HUDEP-2 (cell line): ENCODE results near the gene TNPO1.
A peak's percentile ranks its signal among the peaks of the same experiment; 100 is the strongest.
"Not testable (repeated sequence)": the region's sequence is repeated elsewhere in the genome, so short reads cannot be mapped to it uniquely, and the experiment has no call there.

Experiments
- DNase-seq, 76 experiments: peaks; one replicate each; lab custom pipeline; 2025; ENCODE audit not compliant: unreplicated experiment in 76 of 76; lab: John Stamatoyannopoulos, UW

TNPO1 gene

DNA sequence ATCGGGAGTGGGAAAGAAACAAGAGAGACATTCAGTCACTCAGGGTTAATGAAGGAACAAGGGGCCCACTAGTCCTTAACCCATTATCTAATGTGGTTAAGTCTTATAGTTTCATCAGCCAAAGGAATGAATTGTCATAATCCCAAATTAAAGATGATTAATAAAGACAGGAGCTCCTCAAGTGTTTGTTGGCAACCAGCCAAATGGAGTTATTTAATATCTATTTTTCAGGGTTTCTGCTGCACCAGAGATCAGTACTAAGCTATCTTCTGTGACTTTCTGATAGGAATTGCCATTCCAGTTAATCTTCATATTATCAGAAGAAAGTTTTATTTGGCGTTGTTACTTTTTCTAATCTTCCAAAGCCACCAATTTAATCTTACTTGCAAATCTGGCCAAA is 105.4 kb downstream of the TNPO1 start:
- peak in 21 of 76 experiments; percentile 1 to 58 (median 21) for DNase-seq

DNA sequence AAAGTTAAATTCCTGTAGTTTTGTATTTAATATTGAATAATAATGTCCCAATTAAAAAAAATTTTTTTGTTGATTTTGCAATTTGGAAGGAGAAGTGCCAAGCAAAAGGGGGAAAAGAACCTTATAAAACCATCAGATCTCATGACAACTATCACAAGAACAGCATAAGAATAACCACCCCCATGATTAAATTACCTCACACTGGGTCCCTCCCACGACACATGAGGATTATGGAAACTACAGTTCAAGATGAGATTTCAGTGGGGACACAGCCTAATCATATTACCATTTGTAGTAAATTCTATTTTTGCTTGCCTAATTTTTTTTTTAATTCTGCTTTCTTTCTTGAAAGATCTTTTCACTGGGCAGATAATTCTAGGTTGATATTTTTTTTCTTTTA is 106.0 kb downstream of the TNPO1 start:
- DNase-seq: peak in 18 of 76 experiments; percentile 1 to 49 (median 12)

DNA sequence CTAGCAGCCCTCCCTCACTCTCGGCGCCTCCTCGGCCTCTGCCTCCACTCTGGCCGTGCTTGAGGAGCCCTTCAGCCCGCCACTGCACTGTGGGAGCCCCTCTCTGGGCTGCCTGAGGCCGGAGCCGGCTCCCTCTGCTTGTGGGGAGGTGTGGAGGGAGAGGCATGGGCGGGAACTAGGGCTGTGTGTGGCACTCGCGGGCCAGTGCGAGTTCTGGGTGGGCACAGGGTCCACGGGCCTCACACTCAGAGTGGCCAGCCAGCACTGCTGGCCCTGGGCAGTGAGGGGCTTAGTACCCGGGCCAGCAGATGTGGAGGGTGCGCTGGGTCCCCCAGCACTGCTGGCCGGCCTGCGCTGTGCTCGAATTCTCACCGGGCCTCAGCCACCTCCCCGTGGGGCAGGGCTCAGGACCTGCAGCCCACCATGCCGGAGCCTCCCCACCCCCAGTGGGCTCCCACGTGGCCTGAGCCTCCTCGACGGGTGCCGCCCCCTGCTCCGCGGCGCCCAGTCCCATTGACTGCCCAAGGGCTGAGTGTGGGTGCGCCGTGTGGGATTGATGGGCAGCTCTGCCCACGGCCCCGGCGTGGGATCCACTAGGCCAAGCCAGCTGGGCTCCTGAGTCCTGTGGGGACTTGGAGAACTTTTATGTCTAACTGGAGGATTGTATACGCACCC is 109.0 kb downstream of the TNPO1 start:
- no peak for DNase-seq

DNA sequence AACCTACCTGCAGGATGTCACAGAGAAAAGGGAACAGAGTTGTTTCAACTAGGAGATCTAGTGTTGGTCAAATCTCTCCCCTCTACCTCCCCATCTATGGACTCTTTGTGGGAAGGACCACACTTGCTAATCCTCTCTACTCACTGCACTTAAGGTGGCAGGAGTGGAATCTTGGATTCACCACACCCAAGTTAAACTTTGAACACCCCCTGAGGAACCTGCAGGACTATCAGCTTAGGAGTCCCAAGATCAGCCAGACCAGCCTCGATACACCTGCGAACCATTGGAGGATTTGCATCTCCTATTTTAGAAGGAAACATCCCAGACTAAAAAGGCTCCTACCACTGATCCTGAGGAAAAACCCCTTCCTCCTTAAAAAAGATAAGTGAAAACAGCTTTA is 116.2 kb downstream of the TNPO1 start:
- not testable (repeated sequence) for DNase-seq

DNA sequence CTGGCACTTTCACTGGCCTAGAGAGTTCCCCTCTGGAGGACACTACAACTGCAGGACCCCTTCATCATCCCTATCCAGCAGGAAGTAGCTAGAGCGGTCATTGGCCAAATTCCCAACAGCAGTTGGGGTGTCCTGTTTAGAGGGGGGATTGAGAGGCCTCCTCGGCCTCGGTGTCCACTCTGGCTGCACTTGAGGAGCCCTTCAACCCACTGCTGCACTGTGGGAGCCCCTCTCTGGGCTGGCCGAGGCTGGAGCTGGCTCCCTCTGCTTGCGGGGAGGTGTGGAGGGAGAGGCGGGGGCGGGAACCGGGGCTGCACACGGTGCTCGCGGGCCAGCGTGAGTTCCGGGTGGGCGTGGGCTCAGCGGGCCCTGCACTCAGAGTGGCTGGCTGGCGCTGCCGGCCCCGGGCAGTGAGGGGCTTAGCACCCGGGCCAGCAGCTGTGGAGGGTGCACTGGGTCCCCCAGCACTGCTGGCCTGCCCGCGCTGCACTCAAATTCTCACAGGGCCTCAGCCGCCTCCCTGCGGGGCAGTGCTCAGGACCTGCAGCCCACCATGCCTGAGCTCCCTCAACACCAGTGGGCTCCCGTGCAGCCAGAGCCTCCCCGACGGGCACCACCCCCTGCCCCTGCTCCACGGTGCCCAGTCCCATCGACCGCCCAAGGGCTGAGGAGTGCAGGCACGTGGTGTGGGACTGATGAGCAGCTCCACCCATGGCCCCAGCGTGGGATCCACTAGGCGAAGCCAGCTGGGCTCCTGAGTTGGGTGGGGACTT is 118.7 kb downstream of the TNPO1 start:
- not testable (repeated sequence) for DNase-seq

DNA sequence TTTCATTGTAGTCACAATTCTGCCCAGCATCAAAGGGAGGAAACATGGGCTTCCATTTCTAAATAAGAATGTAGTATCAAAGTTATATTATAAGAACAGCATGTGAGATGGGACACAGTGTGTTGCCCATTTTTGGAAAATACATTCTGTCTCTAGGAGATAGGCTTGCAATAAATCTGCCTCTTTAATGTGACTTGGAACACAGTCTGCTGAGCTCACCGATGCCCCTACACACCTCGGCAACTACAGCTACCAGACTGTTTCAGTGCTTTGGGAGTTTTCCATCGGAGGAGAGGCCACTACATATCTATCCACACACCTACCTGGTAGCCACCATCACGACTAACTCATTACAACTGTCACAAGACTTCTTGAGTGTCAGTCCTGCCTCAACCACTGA is 120.4 kb downstream of the TNPO1 start:
- DNase-seq: no peak

DNA sequence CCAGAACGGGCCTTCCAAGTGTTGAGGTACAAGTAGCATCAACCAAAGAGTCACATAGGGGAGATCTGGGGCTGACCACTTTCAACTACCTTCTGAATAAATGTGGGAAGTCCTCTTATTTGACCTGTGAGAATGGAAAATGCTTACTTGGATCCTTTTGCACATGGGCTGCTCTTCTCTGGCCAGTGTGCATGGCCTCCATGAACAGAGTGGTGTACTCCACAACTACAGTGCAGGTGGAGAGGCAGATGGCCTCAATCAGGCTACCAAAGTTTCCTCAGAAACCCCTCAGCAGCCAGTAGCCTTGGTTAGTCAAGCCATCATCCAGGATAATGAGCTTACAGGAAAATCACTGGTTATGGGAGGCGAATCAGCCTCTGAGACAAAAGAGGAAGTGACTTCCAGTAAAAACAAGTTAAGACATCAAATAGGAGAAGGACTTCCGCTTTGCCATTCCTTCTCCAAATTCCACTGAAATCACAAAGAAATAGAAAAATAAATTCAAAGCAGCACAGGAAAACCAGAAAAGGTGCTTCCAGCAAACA is 121.1 kb downstream of the TNPO1 start:
- DNase-seq: no peak

DNA sequence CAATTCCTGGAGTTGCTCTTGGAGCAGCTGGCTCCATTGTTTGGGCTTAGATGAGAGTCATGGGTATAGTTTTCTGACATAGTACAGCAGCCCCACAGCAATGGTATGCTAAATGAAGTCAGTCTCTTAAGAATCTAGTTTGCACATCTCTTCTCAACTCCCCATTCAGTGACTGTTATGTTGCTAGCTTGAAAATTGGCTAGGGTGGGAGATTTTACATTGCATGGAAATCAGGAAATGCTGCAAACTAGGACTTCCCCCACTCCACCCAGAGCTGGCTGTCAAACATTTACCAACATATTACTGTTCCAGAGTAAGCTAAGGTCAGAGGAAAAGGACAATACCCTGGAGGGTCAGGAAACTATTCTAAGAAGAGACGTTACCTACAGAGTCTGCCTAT is 121.7 kb downstream of the TNPO1 start:
- no peak for DNase-seq

DNA sequence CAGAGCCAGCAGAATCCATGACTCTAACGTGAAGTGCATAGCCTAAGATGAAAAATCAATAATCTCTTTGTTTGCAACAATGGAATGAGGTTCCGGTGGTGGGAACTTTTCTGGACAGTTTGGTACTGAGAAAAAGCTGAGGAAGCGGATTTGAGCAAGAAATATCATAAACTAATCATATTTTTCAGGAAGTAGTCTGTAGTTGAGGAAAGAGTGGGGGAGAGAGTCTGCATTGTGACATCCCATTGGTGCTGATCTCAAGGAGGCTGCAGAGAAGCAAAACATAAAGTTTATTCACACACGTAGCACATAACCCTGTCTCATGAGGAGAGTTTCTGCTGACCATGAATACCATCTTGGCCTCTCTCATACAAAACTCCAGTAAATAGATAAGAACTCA is 123.6 kb downstream of the TNPO1 start:
- no peak for DNase-seq

DNA sequence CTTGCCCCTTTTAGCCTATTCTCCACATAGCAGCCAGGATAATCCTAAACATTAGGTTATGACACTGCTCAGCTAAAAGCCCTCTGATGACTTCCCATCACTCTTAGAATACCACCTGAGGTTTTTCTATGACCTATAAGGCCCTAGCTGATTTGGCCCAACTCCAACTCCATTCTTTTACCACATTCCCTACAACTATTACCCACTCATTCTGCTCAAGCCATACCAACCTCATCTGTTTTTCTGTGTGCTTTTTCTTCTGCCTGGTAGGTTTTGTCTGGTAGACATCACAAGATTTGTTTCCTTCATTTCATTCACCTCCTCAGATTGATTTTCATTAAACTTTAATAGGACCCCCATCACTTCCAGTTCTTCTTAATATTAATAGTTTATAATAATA is 126.8 kb downstream of the TNPO1 start:
- DNase-seq: no peak

DNA sequence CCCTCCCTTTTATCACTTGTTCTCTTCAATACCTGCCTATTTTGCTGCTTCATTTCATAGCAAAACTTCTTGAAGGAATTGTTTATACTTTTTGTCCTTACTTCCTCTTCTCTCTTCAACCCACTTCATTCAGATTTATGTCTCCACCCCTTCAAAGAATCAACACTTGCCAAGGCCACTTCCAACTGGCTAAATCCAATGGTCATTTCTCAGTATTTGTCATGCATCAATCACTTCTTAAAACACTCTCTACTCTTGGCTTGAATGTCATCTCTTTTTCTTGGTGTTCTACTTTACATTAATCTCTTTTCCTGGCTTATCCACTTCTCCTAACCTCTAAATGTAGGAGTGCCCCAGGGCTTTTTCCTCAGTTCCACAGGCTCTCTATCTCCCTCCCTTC is 131.0 kb downstream of the TNPO1 start:
- DNase-seq: no peak

DNA sequence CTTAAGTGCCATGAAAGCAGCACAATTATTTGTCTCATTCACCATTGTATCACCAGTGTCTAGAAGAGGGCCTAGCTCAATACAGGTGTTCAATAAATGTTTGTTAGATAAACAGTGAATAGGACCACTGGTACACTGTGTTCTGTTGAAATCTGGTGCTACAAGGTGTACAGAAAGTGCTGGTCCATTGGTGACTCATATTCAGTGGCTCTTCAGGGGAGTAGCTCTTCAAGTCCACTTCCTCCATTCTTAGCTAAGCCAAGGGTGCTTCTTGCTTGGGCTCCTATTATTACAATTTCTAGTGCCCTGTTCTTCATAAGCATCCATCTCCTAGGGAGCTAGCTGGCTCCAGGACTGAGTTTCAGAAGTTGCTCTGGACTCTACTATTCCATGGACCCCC is 133.0 kb downstream of the TNPO1 start:
- no peak for DNase-seq

DNA sequence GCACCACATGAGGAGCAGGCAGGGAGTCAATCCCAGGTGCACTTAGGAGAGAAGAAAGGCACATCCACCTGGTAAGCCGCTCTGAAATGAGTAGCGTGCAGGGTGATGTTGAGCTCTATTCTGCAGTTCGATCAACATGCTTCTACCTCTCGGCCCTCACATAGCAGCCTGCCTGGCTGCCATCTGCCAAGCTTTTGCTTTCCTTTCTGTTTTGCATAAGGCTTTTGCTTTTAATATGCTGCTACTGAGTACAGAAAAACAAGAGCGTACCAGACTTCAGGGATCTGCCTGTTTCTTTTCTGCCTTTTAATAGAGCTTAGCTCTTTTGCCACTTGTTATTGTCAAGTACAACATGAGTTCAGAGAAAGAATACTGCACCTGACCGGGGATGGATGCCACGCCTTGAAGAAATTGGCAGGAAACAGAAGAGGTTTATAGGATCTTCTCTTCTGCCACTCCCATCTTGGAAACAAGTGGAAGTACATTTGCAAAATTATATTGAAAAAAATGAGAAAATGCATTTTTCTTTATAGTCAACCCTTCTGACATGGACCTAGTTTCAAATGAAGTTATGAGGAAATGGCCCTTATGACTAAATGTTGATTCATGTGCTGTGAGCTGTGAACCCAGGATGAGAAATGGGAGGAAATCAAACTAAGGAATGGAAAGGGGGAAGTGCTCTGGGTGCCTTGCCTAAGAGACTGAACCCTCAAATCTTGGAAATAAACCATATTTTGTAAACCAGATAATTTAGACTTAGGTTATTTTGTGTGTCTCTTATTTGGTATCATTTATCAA is 135.4 kb downstream of the TNPO1 start:
- DNase-seq: peak in 3 of 76 experiments; percentile 7 to 20 (median 8)

DNA sequence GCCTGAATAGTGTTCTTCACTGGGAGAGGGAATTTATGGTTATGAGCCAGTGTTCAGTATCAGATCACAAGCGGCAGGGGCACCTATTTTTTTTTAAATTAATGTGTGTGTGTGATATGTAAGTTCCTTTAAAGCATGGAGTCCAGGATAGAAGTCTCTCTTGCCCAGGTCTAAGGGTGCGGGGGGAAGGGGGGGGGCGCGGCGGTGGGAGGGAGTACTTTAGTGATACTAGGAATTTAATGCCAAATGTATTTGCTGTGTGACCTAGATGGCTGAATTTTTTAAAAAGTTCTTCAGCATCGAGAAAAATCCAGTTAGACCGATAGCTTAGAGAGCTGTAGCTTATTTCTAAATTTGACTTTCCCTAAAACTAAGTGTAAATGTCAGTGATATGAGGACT is 137.9 kb downstream of the TNPO1 start:
- peak in 46 of 76 experiments; percentile 3 to 64 (median 28) for DNase-seq

DNA sequence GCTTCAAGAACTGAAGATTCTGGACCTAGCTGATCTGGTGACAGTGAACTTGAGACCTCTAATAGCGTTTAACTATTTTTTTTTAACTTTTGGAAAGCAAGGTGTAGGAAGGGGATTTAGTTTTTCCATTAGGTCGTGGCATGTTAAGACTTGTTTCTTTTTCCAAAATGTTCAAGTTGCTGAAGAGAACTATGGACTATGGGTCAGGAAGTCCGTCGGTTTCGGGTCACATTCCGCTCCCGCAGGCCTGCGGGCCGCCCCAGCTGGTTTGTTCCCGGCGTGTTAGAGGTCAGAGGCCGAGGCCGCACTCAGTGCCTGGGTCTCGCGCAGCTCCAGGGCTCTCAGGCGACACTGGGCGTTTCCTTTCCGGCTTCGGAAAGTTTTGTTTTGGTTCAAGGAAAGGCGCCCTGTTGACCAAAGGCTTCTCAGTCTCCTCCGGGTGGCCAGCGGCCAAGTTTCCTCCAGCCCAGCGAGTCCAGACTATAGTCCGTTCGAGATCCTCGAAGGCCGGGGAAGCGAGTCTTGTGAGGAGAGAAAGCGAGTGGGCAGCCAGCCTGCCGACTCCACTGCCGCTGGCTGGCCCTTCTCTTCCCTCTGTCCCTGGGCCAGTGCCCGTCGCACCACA is 138.8 kb downstream of the TNPO1 start:
- DNase-seq: peak in 56 of 76 experiments; percentile 15 to 97 (median 62)

DNA sequence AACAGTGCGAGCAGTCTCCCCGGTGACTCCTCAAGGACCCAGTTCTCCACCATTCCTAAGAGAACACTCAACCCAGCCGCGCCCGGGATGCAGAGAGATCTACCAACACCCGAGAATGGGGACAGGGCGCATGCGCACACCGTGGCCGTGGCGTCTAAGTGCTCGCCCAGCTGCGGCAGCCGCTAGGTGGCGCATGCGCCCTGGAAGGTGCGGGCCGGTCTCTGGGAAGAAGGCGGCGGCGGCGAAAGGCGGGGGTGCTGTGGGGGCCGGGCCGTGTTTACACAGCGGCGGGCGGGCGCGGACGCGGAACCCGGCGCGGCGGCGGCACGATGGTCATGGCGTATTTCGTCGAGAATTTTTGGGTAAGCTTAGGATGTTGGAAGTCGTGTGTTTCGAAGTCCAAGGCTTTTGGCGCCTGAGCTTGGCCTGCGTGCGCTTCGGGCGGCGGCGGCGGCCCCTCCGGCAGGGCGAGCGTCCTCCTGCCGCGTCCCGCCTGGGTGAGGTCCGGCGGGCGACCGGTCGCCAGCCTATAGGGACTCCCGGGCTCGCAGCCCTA is 139.4 kb downstream of the TNPO1 start, which contains the start of gene FCHO2:
TSS of gene FCHO2 (plus strand) at position 274 of the 556 bp plus-strand sequence. CDS start at position 330, 56 bp downstream.
- DNase-seq: peak in 75 of 76 experiments; percentile 45 to 98 (median 92)

DNA sequence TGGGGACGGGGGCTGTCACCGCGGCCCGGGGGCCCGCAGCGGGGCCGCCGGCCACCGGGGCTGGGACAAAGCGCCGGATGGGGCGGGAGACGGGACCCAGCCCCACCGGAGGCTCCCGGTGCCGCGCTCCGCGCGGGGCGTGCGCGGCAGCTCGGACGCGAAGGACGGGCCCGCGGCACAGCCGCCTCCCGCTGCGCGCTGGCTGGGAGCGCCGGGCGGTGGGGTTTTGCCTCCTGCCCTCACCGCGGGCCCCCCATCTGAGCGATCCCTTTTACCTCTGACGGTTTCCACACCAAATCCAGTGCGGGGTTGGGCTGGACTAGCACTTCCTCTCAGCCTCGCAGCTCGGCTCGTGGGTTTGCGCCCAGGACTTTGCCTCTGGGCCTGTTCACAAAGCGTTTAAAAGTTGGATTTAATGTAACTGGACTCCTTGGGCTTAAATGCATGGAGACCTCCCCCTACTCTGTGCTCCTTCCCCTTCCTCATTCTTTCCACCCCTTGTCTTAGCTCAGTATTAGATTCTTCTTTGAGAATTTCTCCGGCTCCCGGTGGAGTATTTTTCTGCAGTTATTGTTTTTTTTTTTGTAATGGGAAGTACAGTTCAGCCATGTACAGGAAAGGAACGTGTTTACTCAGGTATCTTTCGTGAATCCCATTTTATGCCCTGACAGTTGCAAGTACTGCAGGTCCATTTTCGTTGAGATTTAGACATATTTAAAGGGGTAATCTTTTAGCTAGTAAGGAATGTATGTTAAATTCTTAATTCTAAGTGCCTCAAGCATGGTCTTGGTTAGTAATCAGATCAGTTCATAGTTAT is 140.1 kb downstream of the TNPO1 start:
- peak in 47 of 76 experiments; percentile 10 to 73 (median 33) for DNase-seq

DNA sequence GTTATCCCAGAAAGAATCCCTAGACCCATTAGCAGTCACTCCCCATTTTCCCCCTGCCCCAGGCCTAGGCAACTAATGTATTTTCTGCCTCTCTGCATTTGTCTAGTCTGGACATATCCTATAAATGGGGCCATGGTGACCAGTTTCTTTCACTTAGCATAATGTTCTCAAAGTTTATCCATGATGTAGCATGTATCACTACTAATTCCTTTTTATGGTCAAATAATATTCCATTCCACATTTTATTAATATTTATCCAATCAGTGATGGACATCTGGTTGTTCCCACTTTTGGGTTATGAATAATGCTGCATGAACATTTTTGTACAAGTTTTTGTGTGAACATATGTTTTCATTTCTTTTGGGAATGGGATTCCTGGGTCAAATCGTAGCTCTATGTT is 140.9 kb downstream of the TNPO1 start:
- no peak for DNase-seq

DNA sequence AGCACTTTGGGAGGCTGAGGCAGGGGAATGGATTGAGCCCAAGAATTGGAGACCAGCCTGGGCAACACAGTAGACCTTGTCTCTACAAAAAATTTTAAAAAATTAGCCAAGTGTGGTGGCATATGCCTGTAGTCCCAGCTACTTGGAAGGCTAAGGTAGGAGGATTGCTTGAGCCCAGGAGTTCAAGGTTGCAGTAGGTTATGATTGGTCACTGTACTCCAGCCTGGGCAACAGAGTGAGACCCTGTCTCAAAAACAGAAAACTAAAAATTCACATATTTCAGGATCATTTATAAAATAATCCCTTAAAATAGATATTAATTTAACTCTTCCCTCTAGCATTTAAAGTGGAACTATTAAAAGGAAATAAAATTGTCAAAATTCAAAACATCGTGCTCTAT is 142.8 kb downstream of the TNPO1 start:
- DNase-seq: no peak
